Astrocyte of the cerebellum (primary cell): ENCODE data around the gene PSMB11.
A peak's percentile ranks its signal among the peaks of the same experiment; 100 is the strongest.

Source experiments
- DNase-seq: peaks from one replicate; pipeline ENCODE4 v3.0.0-alpha.2; 2011; ENCODE audit warnings: low read depth
- H3K4me3 ChIP-seq: 2 replicates; pipeline ENCODE4 v1.5.1; 2011; ENCODE audit warnings: mild to moderate bottlenecking, low read depth, low read length, moderate library complexity
- in situ Hi-C: cut with HindIII; loops from 2 replicates; pipeline ENCODE4 v1.10.0; 2017; ENCODE audit warnings: low sequenced_read_pairs
- TF ChIP-seq, protein P1 (sequence below): IDR thresholded peaks from 2 replicates; pipeline ENCODE4 v1.5.1; 2012; ENCODE audit warnings: low read length, low read depth, moderate library complexity, mild to moderate bottlenecking; ENCODE audit errors: missing control alignments

PSMB11 gene

GRCh38 chr14:23057757-23058653, 16.0 kb downstream of the PSMB11 start:
- H3K4me3 ChIP-seq, result peak overlapping the region; percentile 54
- TF ChIP-seq, protein P1, sequence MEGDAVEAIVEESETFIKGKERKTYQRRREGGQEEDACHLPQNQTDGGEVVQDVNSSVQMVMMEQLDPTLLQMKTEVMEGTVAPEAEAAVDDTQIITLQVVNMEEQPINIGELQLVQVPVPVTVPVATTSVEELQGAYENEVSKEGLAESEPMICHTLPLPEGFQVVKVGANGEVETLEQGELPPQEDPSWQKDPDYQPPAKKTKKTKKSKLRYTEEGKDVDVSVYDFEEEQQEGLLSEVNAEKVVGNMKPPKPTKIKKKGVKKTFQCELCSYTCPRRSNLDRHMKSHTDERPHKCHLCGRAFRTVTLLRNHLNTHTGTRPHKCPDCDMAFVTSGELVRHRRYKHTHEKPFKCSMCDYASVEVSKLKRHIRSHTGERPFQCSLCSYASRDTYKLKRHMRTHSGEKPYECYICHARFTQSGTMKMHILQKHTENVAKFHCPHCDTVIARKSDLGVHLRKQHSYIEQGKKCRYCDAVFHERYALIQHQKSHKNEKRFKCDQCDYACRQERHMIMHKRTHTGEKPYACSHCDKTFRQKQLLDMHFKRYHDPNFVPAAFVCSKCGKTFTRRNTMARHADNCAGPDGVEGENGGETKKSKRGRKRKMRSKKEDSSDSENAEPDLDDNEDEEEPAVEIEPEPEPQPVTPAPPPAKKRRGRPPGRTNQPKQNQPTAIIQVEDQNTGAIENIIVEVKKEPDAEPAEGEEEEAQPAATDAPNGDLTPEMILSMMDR, result peak; percentile 89
- peak; percentile 73 for DNase-seq
- in situ Hi-C loops, result no loop called here

DNA sequence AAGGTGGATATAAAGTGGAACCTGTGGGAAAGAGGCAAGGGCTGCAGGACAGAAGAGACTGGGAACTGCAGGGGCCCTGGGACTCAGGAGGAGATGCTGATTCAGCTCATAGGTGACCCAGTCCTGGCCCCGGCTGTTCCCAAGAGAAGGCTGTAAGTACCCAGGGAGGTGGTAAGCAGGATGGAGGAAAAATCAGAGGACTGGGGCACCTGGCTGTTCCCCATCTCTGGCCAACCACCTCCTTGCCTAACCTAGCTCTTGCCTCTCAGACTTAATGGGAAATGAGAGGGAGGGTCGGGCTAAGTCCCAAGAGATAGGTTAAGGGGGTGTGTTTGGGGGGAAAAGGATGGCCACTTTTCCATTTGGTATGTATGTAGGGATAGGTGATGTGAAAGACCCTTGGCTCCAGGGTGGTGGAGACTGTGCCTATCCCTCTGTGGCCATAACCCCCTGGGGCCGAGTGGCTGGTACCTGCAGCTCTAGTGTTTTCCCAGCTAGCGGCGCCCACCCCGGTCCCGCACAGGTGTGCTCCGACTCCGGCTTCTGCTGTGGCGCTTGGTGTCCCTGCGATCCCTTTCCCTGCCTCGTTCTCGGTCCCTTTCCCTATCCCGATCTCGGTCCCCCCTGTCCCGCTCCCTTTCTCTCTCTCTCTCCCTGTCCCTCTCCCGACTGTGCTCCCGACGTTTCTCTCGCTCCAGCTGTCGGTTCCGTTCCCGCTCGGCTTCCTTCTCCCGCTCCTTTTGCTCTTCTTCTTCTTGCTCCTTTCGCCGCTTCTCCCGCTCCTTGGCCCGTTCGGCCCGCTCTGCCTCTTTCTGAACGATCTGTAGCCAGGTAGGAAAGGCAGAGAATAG, 16.9 kb downstream of the PSMB11 start:
- no peak for DNase-seq
- in situ Hi-C loops, result no loop called here
- TF ChIP-seq, protein P1, result no peak
- no peak overlapping the region for H3K4me3 ChIP-seq

DNA sequence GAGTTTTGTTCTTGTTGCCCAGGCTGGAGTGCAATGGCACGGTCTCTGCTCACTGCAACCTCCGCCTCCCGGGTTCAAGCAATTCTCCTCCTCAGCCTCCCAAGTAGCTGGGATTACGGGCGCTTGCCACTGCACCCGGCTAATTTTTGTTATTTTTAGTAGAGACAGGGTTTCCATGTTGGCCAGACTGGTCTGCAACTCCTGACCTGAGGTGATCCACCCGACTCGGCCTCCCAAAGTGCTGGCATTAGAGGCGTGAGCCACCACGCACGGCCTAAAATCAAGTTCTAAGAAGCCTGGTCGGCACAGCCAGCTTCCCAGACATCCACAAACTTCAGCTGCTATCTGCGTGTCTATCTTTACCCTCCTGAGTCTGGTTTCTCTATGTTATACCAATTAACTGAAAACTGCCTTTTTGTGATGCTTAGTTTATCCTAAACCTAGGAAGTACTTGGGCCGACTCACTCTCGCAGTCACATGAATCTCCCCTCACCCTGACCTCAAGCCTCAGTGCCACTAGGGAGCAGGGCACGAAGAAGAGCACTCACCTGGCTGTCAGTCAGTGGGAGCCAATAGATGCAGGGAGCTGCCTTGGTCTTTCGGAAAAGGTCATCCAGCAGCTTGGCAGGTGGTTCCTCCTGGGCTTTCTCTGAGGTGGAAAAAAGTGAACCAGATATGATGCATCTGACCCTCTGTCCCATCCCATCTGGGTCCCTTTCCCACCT, 18.7 kb downstream of the PSMB11 start:
- in situ Hi-C loops, result no loop called here
- TF ChIP-seq, protein P1, result no peak
- DNase-seq, result no peak
- no peak overlapping the region for H3K4me3 ChIP-seq

DNA sequence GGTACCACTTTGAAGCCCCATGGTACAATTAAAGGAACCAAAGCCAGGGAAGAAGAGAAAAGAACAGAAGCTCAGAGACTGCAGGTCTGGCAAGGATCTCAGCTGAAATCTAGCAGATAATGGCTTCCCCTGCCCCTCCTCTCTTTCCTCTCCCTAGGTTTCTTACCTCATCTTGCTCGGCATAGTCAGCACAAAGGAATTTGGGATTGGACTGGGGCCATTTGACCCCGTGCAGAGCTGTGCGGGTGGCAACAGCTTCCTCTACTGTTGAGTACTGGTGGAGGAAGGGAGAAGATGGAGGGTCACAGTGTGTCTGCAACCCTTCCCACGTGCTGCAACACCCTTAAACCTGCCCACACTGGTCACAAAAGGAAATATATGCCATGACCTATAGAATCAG, 20.0 kb downstream of the PSMB11 start:
- H3K4me3 ChIP-seq, result no peak overlapping the region
- TF ChIP-seq, protein P1, result no peak
- in situ Hi-C loops, result no loop called here
- DNase-seq, result peak; percentile 93

GRCh38 chr14:23063601-23064000, 21.6 kb downstream of the PSMB11 start:
- no peak overlapping the region for H3K4me3 ChIP-seq
- in situ Hi-C loops, result no loop called here
- DNase-seq, result no peak
- TF ChIP-seq, protein P1, result no peak

- H3K4me3 ChIP-seq, result no peak overlapping the region
- TF ChIP-seq, protein P1, result no peak
- DNase-seq, result no peak
- in situ Hi-C loops, result no loop called here
Measured at GRCh38 chr14:23066368-23066767, 24.4 kb downstream of the PSMB11 start.
